Natural killer cell (primary cell): ENCODE results near the gene UBE4A. TPM values are rescaled to one million over a fixed set of nuclear protein-coding genes. Genes with fewer than 3 reads are reported as not detected.

Experiments
- ATAC-seq, 3 donors: fragments of 150-1000 bp in 2 of 3; fragments of 200-7000 bp in 1 of 3; cut with Tn5 transposase; 1 replicate in 1 of 3; 2 replicates in 2 of 3; pipeline ENCODE4 v1.10.0; 2021; ENCODE audit warnings: mild to moderate bottlenecking in 2 of 3, moderate library complexity in 2 of 3
- DNase-seq, 2 donors: peaks; one replicate each; pipeline versions ENCODE4 v3.0.0 to v3.0.0-alpha.2; 2013 to 2021; ENCODE audit warnings: mixed read lengths in 1 of 2
- H3K27ac ChIP-seq: one replicate; pipeline ENCODE4 v1.5.1; 2013; ENCODE audit warnings: mild to moderate bottlenecking, low read length
- H3K27me3 ChIP-seq: one replicate; pipeline ENCODE4 v1.6.1; 2013; ENCODE audit warnings: low read length; ENCODE audit not compliant: control insufficient read depth, insufficient read depth
- H3K36me3 ChIP-seq: one replicate; pipeline ENCODE4 v1.6.1; 2013; ENCODE audit warnings: low read length; ENCODE audit not compliant: control insufficient read depth, insufficient read depth
- H3K4me1 ChIP-seq: one replicate; pipeline ENCODE4 v1.6.1; 2013; ENCODE audit warnings: low read length; ENCODE audit not compliant: control insufficient read depth, insufficient read depth
- H3K4me3 ChIP-seq: one replicate; pipeline ENCODE4 v1.5.1; 2013; ENCODE audit warnings: low read length
- H3K9me3 ChIP-seq: one replicate; pipeline ENCODE4 v1.6.1; 2013; ENCODE audit warnings: low read length; ENCODE audit not compliant: control insufficient read depth, insufficient read depth
- H3K27ac Mint-ChIP-seq, 2 donors: one replicate each; pipeline ENCODE4 v1.8.0; 2022; ENCODE audit warnings: mild to moderate bottlenecking in 2 of 2, mixed read lengths in 2 of 2, moderate library complexity in 1 of 2
- H3K27me3 Mint-ChIP-seq, 2 donors: one replicate each; pipeline ENCODE4 v1.8.0; 2022; ENCODE audit warnings: low read depth in 2 of 2, mixed read lengths in 2 of 2
- H3K36me3 Mint-ChIP-seq: one replicate; pipeline ENCODE4 v1.8.0; 2022; ENCODE audit warnings: mixed read lengths
- H3K4me1 Mint-ChIP-seq, 2 donors: one replicate each; pipeline ENCODE4 v1.8.0; 2022; ENCODE audit warnings: mixed read lengths in 2 of 2
- H3K4me3 Mint-ChIP-seq: one replicate; pipeline ENCODE4 v1.8.0; 2022; ENCODE audit warnings: mild to moderate bottlenecking, moderate library complexity, mixed read lengths
- H3K9me3 Mint-ChIP-seq, 2 donors: one replicate each; pipeline ENCODE4 v1.8.0; 2022; ENCODE audit warnings: mixed read lengths in 2 of 2
- CTCF ChIP-seq: fragments of 200-600 bp; IDR thresholded peaks from one replicate; pipeline ENCODE4 v1.8.0; 2022; ENCODE audit warnings: antibody characterized with exemption
- WGBS: methylation state at CpG from one replicate; pipeline ENCODE4 v1.1.7; 2013; ENCODE audit warnings: missing lambda C conversion rate; ENCODE audit not compliant: insufficient coverage; 5-methylcytosine and 5-hydroxymethylcytosine counted together
- intact Hi-C: fragments of 100-400 bp; cut with micrococcal nuclease; formaldehyde crosslinking; loops from one replicate; pipeline ENCODE4 v1.14.2; 2022
- total RNA-seq, 4 donors: library from RNA; stranded (reverse); fragments of 120-200 nt in 1 of 4; gene quantifications; one replicate each; pipeline versions ENCODE4 v1.2.3 to v1.2.4, GENCODE V29; 2013 to 2022

Gene UBE4A
- total RNA-seq, 3 donors from 2014 or later (not counting 1 experiment from before 2014, with no cell fraction given): 35.1 to 43.9 (median 37.0) TPM

- Histone ChIP-seq H3K36me3 (peaks cover 31% of the 10 kb centered on the region), H3K4me3 (no peak overlapping the region), H3K9me3 (no peaks in the 10 kb centered on the region), H3K4me1 (no peaks in the 10 kb centered on the region), H3K27ac (no peak overlapping the region), H3K27me3 (no peaks in the 10 kb centered on the region)
- no peaks in the 10 kb centered on the region for H3K9me3 Mint-ChIP-seq
- TF ChIP-seq CTCF: no peak
- 93% methylated on average over 5 of the region's 7 CpGs for WGBS
- intact Hi-C loops: no loop called here
- H3K4me3 Mint-ChIP-seq: no peak overlapping the region
- H3K27ac Mint-ChIP-seq: peak overlapping the region; percentile 25 to 35
- peaks cover 20% of the 10 kb centered on the region in 2 donors for H3K4me1 Mint-ChIP-seq
- no peaks in the 10 kb centered on the region for H3K27me3 Mint-ChIP-seq
- ATAC-seq (no peak), DNase-seq (no peak)
- H3K36me3 Mint-ChIP-seq: no peaks in the 10 kb centered on the region
Observed at GRCh38 chr11:118410055-118410745, 50.8 kb downstream of the UBE4A start.

DNA sequence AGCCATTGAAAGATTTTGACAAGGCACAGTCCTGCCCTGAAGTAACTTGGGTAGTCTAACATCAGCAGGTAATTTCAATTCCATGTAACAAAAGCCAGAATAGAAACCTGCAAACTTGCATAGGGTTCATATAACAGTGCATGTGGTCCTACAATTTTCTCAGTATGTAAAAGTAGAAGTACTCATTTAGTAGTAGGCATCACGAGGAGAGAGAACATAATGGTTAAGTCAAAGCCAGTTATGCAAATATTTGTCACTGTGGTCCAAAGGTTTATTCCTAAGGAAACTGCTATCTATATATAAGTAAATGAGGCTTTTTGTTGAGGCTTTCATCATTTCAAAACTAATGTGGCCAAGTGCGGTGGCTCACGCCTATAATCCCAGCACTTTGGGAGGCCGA is 52.1 kb downstream of the UBE4A start:
- Mint-ChIP-seq H3K4me1 (peaks cover 11 to 15% of the 10 kb centered on the region in 2 donors), H3K36me3 (no peaks in the 10 kb centered on the region), H3K27ac (no peak overlapping the region), H3K27me3 (no peaks in the 10 kb centered on the region), H3K4me3 (no peak overlapping the region), H3K9me3 (no peaks in the 10 kb centered on the region)
- DNase-seq (no peak), ATAC-seq (no peak)
- Histone ChIP-seq H3K27ac (no peak overlapping the region), H3K4me1 (no peaks in the 10 kb centered on the region), H3K9me3 (no peaks in the 10 kb centered on the region), H3K36me3 (peaks cover 29% of the 10 kb centered on the region), H3K4me3 (no peak overlapping the region), H3K27me3 (no peaks in the 10 kb centered on the region)
- TF ChIP-seq CTCF: no peak
- intact Hi-C loops: no loop called here
- 80% methylated on average over 4 of the region's 4 CpGs for whole genome bisulfite sequencing

GRCh38 chr11:118412921-118413320 is 53.5 kb downstream of the UBE4A start:
- Histone ChIP-seq H3K36me3 (peaks cover 18% of the 10 kb centered on the region), H3K4me3 (no peak overlapping the region), H3K4me1 (no peaks in the 10 kb centered on the region), H3K27ac (no peak overlapping the region), H3K27me3 (no peaks in the 10 kb centered on the region), H3K9me3 (no peaks in the 10 kb centered on the region)
- Mint-ChIP-seq H3K36me3 (no peaks in the 10 kb centered on the region), H3K27me3 (no peaks in the 10 kb centered on the region), H3K4me3 (no peak overlapping the region), H3K9me3 (no peaks in the 10 kb centered on the region), H3K27ac (no peak overlapping the region), H3K4me1 (peaks cover 10% of the 10 kb centered on the region in 2 donors)
- intact Hi-C loops: no loop called here
- WGBS: 94% methylated on average over 1 of the region's 1 CpG
- ATAC-seq (no peak), DNase-seq (no peak)
- no peak for TF ChIP-seq CTCF
